Stimulated activated CD4-positive, alpha-beta T cell treated with anti-CD3 and anti-CD28 coated beads, Interleukin-12 subunit alpha, Interleukin-12 subunit beta, amount 100 ng/mL, for 24 hours (primary cell): ENCODE data around the gene WDFY2.

Experiments used
- DNase-seq, 2 experiments: peaks; one replicate each; pipeline ENCODE4 v3.0.0-alpha.2; 2020; ENCODE audit warnings: low read depth in 2 of 2

Gene WDFY2

DNA sequence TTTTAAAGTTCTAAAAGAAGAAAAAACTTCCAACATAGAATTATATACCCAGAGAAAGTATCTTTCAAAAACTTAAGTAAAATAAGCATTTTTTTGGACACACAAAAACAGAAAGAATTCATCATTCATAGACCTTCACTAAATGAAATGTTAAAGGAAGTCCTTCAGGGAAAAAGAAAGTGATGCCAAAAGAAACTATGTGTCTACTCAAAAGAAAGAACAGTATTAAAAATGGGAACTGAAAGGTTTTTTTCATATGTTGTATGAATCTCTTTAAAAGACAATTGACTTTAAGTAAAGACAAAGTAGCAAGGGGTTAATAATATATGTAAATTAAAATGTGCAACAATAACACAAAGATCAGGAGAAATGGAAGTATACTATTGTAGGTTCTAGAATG lies 123.2 kb downstream of the WDFY2 start:
- no peak for DNase-seq

GRCh38 chr13:51713807-51714206 lies 129.5 kb downstream of the WDFY2 start:
- no peak for DNase-seq

DNA sequence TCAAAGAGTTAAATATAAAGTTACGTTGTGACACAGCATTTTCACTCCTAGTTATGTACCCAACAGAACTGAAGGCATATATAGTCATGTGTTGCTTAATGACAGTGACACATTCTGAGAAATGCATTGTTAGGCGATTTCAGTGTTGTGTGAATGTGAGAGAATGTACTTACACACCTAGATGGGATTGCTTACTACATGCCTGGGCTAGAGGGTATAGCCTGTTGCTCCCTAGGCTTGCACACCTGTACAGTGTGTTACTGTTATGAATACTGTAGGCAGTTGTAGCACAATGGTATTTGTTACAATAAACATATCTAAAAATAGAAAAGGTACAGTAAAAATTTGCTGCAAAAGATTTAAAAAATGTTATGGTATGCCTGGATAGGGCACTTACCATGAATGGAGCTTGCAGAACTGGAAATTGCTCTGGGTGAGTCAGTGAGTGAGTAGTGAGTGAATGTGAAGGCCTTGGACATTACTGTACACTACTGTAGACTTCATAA lies 130.5 kb downstream of the WDFY2 start:
- no peak for DNase-seq

DNA sequence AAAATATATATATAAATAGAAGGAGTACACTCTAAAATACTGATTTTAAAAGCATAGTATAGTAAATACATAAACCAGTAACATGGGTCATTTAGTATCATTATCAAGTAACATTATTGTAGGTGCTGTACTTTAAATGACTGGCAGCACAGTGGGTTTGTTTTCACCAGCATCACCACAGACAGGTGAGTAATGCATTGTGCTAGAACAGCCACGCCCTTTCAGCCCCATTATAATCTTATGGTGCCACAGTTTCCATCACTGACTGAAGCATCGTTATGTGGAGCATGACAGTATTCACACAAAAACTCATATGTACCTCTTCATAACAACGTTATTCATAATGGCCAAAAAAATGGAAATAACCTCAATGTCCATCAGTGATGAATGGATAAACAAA lies 131.4 kb downstream of the WDFY2 start:
- DNase-seq, result no peak

DNA sequence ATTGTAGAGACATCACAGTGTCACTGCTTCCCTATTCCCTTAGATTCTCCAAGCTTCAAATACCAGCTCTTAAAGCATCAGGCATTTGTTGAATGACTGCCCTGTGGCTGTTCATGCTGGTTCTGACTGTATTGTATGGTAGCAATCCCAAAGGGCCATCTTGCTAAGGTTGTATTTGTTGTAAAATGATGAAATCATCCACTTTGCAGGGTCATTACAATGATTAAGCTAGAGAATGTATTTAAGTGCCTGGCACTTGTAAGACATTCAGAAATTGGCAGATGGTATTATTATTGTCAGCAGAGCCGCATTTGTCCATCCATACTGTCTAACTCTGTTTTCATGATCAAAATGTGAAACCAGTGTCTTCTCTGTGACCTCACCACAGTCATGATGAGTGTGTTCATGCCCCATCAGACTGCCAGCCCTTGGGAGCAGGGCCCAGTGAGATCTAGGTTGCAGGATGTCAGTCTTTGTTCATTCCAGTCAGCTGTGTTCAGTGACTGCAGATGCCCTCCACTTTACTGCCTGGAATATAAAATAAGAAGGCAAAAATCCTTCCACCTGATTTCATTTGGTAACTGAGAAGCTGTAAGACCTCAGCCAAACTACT lies 133.6 kb downstream of the WDFY2 start:
- DNase-seq, result no peak

GRCh38 chr13:51719394-51719793 lies 135.1 kb downstream of the WDFY2 start:
- no peak for DNase-seq

- DNase-seq, result no peak
Measured at GRCh38 chr13:51721496-51721895, 137.2 kb downstream of the WDFY2 start.

DNA sequence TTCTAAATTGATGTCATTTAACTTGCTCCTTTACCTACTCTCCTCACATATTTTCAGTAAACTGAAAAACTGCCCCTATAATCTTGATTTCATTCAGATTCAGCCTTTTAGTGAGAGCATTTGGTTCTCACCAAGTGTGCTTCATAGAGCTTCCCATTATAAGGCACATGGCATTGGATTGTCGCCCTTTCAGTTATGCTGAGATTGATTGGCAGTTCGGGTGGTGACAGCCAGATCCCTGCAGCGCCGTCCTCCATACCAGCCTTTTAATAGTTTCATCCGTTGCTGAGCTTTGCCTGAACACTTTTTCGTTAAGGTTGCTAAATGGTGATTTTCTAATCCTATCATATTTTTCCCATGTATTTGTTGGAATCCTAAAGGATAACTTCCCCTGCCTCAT lies 139.3 kb downstream of the WDFY2 start:
- no peak for DNase-seq

- no peak for DNase-seq
Measured at GRCh38 chr13:51724721-51725120, 140.5 kb downstream of the WDFY2 start.

DNA sequence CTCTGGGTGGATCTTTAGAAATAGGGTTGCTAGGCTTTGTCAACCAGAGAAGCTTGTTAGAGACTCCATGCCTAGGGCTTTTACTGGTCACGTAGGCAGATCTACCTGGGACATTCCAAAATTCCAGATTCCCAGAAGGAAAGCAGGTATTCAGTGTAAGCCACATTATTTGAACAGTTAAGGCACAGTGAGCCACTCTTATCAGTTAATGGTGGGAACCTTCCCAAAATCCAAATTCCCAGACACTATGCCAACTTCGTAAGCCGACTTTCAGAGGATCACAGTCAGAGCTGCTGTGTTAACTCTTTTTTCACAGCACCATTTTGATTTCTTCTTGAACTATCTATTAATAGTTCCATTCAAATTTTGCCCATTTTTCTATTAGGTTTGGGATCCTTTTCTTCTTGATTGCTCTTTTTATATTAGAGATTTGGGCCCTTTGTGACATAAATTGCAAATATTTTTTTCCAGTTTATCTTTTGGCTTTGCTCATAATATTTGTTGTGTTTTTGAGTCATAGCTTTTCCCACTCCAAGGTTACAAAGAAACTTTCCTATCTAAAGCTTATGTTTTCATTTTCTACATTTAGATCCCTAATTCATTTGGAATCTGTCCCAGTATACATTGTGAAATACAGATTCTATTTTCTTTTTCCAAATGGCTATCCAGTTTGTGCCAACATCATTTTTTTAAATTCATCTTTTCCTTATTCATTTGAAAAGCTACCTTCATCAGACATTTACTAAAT lies 142.4 kb downstream of the WDFY2 start:
- no peak for DNase-seq

DNA sequence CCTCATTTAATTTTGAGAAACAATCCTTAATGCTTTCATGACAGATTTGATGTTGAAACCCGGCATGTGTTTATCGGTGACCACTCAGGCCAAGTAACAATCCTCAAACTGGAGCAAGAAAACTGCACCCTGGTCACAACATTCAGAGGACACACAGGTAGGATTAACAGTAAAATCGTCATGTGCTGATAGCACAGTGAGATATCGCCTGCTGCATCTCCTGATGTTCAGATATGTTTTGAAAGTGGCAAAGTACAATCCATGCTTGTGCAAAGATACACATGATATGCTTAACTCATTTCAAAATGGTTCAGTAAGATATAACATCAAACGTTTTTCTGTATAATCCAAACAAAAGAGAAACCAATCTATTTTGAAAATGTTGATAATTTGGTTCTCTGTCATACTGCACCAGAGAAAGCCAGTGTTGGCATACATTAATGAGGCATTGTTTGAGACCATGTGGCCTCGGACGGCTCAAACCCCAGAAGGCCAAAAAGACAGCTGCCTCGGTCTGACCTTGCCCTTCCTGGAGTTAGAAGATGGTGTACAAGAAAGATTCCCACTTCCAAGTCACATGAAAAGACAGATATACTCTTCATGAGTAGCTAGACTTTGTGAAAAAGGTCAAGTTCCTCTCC lies 143.5 kb downstream of the WDFY2 start:
- no peak for DNase-seq

DNA sequence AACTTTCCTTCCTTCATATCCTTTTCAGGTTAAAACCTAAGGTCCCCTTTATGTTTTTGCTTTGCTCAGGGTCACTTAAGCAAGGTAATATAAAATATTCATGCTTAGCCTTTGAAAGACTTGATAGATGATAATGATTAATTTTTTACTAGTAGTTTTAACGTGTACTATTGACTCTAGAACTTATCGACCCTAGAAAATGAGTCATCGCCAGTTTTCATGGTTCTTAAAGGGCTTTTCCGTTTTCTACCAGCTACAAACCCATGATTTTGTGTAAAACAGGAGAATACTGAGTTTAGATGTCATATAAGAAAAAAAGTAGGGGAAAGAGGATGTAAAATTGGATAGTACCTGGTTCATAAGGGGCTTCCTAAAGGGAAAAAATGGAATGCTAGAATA lies 144.0 kb downstream of the WDFY2 start:
- no peak for DNase-seq

DNA sequence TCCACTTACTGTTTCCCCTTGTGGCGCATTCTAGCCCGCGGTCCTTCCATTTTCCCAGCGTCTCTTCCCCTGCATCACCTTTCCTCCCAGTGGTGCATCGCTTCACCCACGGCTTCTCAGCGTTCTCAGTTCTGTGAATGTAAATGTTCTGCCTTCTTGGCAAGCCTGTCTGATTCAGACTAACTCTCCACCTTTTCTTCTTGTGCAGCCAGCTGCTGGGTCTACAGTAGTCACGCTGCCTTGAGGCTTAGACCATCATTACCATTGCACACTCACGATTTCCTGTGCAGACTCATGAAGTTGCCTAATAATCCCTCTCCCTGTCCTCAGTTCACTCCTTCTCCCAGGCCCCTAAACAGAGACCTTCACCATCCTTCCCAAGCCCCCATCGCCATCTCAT lies 144.7 kb downstream of the WDFY2 start:
- DNase-seq, result no peak

DNA sequence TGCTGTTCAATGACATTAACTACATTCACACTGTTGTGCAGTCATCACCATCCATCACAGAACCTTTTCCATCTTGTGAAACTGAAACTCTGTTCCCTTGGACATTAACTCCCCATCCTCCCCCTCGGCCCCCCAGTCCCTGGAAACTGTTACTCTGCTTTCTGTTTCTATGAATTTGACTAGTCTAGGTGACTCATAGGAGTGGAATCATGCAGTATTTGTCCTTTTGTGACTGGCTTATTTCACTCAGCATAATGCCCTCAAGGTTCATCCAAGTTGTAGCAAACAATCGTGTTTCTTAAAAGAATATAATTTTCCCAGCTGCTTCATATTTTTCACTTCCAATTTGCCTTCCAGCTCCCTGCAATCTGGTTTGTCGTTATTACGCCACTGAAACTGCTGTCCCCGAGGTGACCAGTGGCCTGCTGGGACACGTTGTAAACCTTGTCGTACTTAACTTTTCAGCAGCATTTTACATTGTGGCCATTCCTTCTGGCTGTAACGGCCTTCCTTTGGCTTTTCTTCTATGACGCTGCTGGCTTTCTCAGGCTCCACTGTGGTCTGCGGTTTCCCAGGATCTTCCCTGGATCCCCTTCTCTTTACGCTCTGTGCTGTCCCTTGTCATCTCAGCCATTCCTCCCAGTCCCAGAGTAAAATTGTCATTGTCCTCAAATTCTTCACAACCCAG lies 145.7 kb downstream of the WDFY2 start:
- DNase-seq, result peak in 1 of 2 experiments; percentile 29

GRCh38 chr13:51730927-51731326 lies 146.7 kb downstream of the WDFY2 start:
- DNase-seq, result no peak

GRCh38 chr13:51731759-51732158 lies 147.5 kb downstream of the WDFY2 start:
- no peak for DNase-seq

GRCh38 chr13:51733374-51734298 lies 149.4 kb downstream of the WDFY2 start:
- no peak for DNase-seq

GRCh38 chr13:51734786-51735185 lies 150.5 kb downstream of the WDFY2 start:
- no peak for DNase-seq

GRCh38 chr13:51737609-51738008 lies 153.3 kb downstream of the WDFY2 start:
- no peak for DNase-seq

- no peak for DNase-seq
Measured at GRCh38 chr13:51738226-51738905, 154.1 kb downstream of the WDFY2 start.
